Calu3 (cell line): Measurements from ENCODE around the gene COMMD9. TPM values are rescaled to one million over a fixed set of nuclear protein-coding genes. Genes with fewer than 3 reads are reported as not detected.

ENCODE experiments used
- BruUV-seq: library from RNA; stranded (reverse); fragments of 400-500 nt; replicated peaks from 2 replicates; lab custom pipeline; 2021; lab: Mats Ljungman, UMichigan
- CTCF ChIA-PET: fragments of 300-600 bp; sonication (Branson Sonifier 250); formaldehyde crosslinking; loops from one replicate; lab custom pipeline; 2022; ENCODE audit warnings: antibody characterized with exemption; lab: Charles Lee
- DNase-seq: peaks from one replicate; pipeline ENCODE4 v3.0.0; 2022
- H3K27ac Mint-ChIP-seq: one replicate; pipeline ENCODE4 v1.8.0; 2022; ENCODE audit warnings: mixed read lengths; ENCODE audit not compliant: unreplicated experiment
- H3K27me3 Mint-ChIP-seq: one replicate; pipeline ENCODE4 v1.8.0; 2022; ENCODE audit warnings: mixed read lengths; ENCODE audit not compliant: unreplicated experiment
- H3K36me3 Mint-ChIP-seq: one replicate; pipeline ENCODE4 v1.8.0; 2022; ENCODE audit warnings: mild to moderate bottlenecking, moderate library complexity, mixed read lengths; ENCODE audit not compliant: insufficient read depth, unreplicated experiment
- H3K4me1 Mint-ChIP-seq: one replicate; pipeline ENCODE4 v1.8.0; 2022; ENCODE audit warnings: mild to moderate bottlenecking, low read depth, mixed read lengths; ENCODE audit not compliant: unreplicated experiment
- H3K4me3 Mint-ChIP-seq: one replicate; pipeline ENCODE4 v1.8.0; 2022; ENCODE audit warnings: mild to moderate bottlenecking, low read depth, moderate library complexity, mixed read lengths; ENCODE audit not compliant: unreplicated experiment
- H3K9me3 Mint-ChIP-seq: one replicate; pipeline ENCODE4 v1.8.0; 2022; ENCODE audit warnings: low read depth, mixed read lengths; ENCODE audit not compliant: unreplicated experiment
- CTCF ChIP-seq: fragments of 200-600 bp; IDR thresholded peaks from one replicate; pipeline ENCODE4 v1.8.0; 2022; ENCODE audit warnings: antibody characterized with exemption; ENCODE audit not compliant: unreplicated experiment
- intact Hi-C: fragments of 100-400 bp; cut with micrococcal nuclease; formaldehyde crosslinking; loops from one replicate; pipeline ENCODE4 v1.10.0; 2022; ENCODE audit not compliant: unreplicated experiment
- total RNA-seq: library from RNA; stranded (reverse); gene quantifications from 2 replicates; pipeline ENCODE4 v1.2.3, GENCODE V29; 2022

COMMD9 gene
- total RNA-seq, 1 experiment from 2014 or later = 44.1 TPM

- DNase-seq = no peak
- no peak overlapping the region for H3K27ac Mint-ChIP-seq
- CTCF ChIA-PET = interaction anchor here (1.2 kb wide), 1 partner anchor 167 kb away, joined by 3 read pairs; no protein-coding TSS in a partner anchor
- no peaks in the 10 kb centered on the region for H3K36me3 Mint-ChIP-seq
- H3K27me3 Mint-ChIP-seq = peaks cover 32% of the 10 kb centered on the region
- no peaks in the 10 kb centered on the region for H3K9me3 Mint-ChIP-seq
- intact Hi-C loops = loop anchor here (5.0 kb wide), 2 partner anchors 35 to 50 kb away; no protein-coding TSS in a partner anchor
- peaks cover 46% of the 10 kb centered on the region for H3K4me1 Mint-ChIP-seq
- BruUV-seq = no TSS peak
- H3K4me3 Mint-ChIP-seq = no peak overlapping the region
- no peak for TF ChIP-seq CTCF
Observed at GRCh38 chr11:36311926-36312595, 22.8 kb upstream of the COMMD9 start.

- DNase-seq = no peak
- H3K4me1 Mint-ChIP-seq = peaks cover 37% of the 10 kb centered on the region
- no peaks in the 10 kb centered on the region for H3K36me3 Mint-ChIP-seq
- H3K9me3 Mint-ChIP-seq = no peaks in the 10 kb centered on the region
- no peak for TF ChIP-seq CTCF
- H3K4me3 Mint-ChIP-seq = no peak overlapping the region
- intact Hi-C loops = loop anchor here (5.0 kb wide), 4 partner anchors 38 to 183 kb away; no protein-coding TSS in a partner anchor
- peaks cover 9% of the 10 kb centered on the region for H3K27me3 Mint-ChIP-seq
- BruUV-seq = no TSS peak
- CTCF ChIA-PET = no interaction called here
- H3K27ac Mint-ChIP-seq = no peak overlapping the region
Observed at GRCh38 chr11:36309779-36310178, 20.6 kb upstream of the COMMD9 start.

- no peak for DNase-seq
- Mint-ChIP-seq H3K4me1 (peaks cover 37% of the 10 kb centered on the region), H3K27ac (no peak overlapping the region), H3K4me3 (no peak overlapping the region), H3K36me3 (no peaks in the 10 kb centered on the region), H3K27me3 (no peaks in the 10 kb centered on the region), H3K9me3 (no peaks in the 10 kb centered on the region)
- no TSS peak for BruUV-seq
- intact Hi-C loops = loop anchor here (5.0 kb wide), 2 partner anchors 64 to 184 kb away; no protein-coding TSS in a partner anchor
- CTCF ChIA-PET = no interaction called here
- TF ChIP-seq CTCF = no peak
Observed at GRCh38 chr11:36308577-36308976, 19.4 kb upstream of the COMMD9 start.

GRCh38 chr11:36306888-36307287, 17.7 kb upstream of the COMMD9 start:
- CTCF ChIA-PET = no interaction called here
- Mint-ChIP-seq H3K27ac (no peak overlapping the region), H3K27me3 (peaks cover 8% of the 10 kb centered on the region), H3K4me1 (peaks cover 23% of the 10 kb centered on the region), H3K36me3 (no peaks in the 10 kb centered on the region), H3K4me3 (no peak overlapping the region), H3K9me3 (no peaks in the 10 kb centered on the region)
- intact Hi-C loops = loop anchor here (1.0 to 5.0 kb wide), 3 partner anchors 65 to 185 kb away; no protein-coding TSS in a partner anchor
- DNase-seq = no peak
- TF ChIP-seq CTCF = no peak
- no TSS peak for BruUV-seq
